DMS114 treated with DMSO at 0.1 percent for 48 hours (cell line): ENCODE data around the gene PRKAR2B.
"Not testable (repeated sequence)": the region's sequence is repeated elsewhere in the genome, so short reads cannot be mapped to it uniquely, and the experiment has no call there.

Experiments
- DNase-seq: peaks from one replicate; lab custom pipeline; 2025; ENCODE audit not compliant: unreplicated experiment; lab: John Stamatoyannopoulos, UW

PRKAR2B gene

GRCh38 chr7:107047902-107048782, 3.6 kb downstream of the PRKAR2B start:
- DNase-seq = no peak

- DNase-seq = no peak
These were observed 4.4 kb downstream of the PRKAR2B start for GRCh38 chr7:107048783-107049418.

GRCh38 chr7:107049480-107049879, 5.0 kb downstream of the PRKAR2B start:
- DNase-seq = no peak

- no peak for DNase-seq
These were observed 5.5 kb downstream of the PRKAR2B start for GRCh38 chr7:107049971-107050532.

- DNase-seq = no peak
These were observed 6.9 kb downstream of the PRKAR2B start for GRCh38 chr7:107051376-107051775.

DNA sequence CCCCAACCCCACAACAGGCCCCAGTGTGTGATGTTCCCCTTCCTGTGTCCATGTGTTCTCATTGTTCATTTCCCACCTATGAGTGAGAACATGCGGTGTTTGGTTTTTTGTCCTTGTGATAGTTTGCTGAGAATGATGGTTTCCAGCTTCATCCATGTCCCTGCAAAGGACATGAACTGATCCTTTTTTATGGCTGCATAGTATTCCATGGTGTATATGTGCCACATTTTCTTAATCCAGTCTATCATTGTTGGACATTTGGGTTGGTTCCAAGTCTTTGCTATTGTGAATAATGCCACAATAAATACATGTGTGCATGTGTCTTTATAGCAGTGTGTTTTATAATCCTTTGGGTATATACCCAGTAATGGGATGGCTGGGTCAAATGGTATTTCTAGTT, 10.5 kb downstream of the PRKAR2B start:
- DNase-seq = not testable (repeated sequence)

GRCh38 chr7:107056058-107056457, 11.6 kb downstream of the PRKAR2B start:
- DNase-seq = not testable (repeated sequence)

- no peak for DNase-seq
These were observed 12.4 kb downstream of the PRKAR2B start for GRCh38 chr7:107056728-107057473.

GRCh38 chr7:107057474-107057833, 12.9 kb downstream of the PRKAR2B start:
- no peak for DNase-seq

- DNase-seq = no peak
These were observed 15.0 kb downstream of the PRKAR2B start for GRCh38 chr7:107059468-107059867.

DNA sequence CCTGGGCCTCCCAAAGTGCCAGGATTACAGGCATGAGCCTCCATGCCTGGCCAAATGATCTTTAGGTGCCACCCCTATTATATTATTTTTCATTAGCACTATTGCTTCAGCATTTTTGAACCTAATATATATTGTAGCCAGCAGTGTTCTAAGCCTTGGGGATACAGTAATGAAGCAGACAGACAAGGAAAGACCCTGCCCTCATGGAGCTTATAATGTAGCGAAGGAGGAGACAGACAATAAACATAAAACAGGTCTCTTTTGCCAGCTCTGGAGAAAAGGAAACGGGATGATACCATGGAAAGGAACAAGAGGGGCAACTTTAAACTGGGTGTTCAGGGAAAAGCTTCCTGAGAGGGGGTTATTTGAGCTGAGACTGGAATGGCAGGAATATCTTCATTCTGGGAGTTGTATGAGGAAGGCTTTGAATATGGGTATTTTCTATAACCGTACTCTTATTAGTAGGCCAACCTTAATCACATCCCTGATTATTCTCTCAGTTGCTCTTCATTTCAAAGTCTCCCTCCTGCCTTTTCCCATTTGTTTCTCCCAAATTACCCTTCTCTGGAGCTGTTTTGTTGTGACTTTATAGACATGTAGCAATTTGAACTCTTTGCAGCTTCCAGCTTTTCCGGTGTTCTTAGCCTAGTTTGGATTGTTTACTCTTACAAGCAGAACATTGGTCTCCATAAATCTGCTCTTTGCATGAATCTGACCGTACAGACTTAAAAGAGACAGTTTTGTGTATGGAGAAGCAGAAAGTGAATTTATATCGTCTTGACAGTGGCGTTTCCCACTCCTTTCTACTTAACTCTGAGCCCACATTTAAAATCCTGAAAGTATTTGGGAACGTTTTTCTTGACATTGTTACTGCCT, 19.0 kb downstream of the PRKAR2B start:
- DNase-seq = no peak

DNA sequence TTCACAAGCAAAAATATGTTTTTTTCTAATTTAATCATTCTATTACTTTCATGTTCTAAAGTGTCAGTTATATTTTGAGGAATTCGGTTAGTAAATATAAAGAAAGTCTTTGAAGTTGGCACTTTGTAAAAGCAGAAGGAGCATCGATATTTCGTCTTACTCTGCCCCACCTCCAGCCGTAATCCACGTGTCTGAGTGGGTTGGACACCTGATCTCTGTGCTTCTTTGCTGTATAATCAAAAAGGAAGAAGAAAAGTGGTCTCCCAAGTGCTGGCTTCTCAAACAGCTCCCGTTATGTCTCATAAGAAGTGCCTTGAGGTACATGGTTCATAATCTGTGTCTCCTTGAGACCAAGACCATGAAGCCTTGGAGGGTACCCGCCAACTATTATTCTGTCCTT, 19.8 kb downstream of the PRKAR2B start:
- DNase-seq = no peak

DNA sequence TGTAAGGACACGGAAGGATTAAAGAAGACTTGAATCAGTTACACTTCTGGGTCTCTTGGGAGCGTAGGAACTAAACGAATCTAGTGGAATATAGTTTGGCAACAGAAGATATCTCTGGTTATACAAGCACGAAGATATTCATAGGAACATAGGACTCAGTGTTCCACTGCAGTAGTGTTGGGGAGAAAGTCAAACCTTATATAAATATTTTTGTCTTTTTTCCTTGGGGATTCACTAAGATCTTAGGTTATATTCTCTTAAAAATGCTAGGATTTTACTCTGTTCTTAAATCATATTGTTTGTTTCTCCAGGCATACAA, 21.4 kb downstream of the PRKAR2B start:
- no peak for DNase-seq

GRCh38 chr7:107068156-107068555, 23.7 kb downstream of the PRKAR2B start:
- DNase-seq = no peak

DNA sequence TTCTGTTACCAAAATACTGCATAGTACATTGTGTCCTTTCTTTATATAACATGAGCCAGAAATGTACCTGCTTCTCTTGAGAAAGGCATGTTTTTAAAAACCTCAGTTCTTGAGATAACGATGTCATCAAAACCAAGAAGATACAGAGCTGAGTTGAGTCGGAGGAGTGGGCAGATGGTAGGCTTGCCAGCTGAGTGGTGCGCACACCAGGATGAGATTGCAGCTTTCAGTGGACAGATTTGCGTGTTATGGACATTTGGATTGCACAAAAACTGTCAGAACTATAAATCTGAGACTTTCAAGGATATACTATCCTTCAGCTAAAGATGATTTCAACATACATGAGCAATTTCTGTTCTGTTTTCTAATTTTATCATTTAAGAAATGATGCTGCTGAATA, 25.0 kb downstream of the PRKAR2B start:
- DNase-seq = no peak

DNA sequence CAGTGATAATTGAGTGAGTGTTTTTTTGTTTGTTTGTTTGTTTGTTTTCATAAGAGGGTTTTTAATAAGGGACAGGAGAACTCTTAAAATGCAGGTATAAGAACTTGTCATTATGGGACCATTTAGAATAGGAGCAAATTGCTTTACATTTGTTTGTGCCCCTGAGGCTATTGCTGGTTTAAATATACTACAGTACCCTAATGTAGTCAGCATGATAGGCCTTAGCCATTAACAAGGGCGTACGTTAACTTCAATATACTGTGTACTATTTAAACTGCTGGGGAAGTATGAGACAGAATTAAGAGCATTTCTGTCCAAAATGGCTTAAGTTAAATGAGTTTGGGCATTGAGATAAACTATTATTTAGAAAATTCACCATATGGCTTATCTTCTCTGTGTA, 26.2 kb downstream of the PRKAR2B start:
- no peak for DNase-seq

DNA sequence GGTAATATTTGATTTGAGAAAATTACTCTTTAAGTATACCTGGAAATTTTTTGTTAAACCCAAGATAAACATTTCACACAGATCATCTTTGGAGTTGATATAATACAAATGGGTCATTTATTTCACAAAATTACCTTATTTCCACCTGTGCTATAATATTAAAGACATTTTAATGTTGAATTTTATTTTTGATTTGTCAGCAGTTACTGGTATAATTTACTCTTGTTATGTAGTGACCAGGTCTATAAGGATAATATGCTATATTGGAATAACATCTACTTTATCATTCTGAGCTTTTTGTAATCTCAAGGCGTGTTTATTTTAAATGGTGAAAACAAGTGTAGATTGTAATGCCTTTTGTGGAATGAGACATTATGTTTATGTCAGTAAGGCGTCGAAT, 26.6 kb downstream of the PRKAR2B start:
- DNase-seq = no peak

- no peak for DNase-seq
These were observed 27.6 kb downstream of the PRKAR2B start for GRCh38 chr7:107072133-107072532.

DNA sequence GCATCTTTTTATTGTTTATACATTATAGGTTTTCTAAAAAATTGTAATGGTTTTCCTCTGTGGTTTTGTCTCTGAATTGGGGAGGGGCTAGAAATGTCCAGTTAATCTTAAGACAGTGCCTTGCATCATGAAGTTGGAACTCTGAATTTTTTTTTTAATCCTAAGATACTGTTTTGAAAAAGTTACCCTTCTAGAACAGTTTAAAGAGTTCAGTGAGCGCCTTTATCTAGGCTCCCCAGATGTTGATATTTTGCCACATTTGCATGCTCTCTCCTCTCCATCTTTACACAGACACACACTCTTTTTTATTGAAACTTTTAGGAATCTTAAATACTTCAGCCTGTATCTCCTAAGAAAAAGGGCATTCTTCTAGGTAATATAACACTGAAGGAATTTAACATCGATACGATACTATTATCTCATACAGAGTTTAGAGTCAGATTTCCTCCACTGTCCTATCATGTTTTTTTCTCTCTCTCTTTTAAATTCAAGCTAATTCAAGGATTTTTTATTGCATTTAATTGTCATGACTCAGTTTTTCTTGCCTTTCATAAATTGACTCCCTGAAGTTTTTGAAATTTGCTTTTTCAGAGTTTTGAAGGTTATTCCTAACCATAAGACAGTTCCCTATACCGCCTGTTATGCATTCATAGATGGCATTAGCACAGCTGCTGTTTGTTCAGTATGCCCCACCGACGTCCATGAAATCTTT, 31.5 kb downstream of the PRKAR2B start:
- no peak for DNase-seq
